B cell (primary cell): ENCODE measurements around the gene UAP1L1.
"Not testable (repeated sequence)": the region's sequence is repeated elsewhere in the genome, so short reads cannot be mapped to it uniquely, and the experiment has no call there.

ENCODE experiments used
- CTCF ChIP-seq: fragments of 200-600 bp; IDR thresholded peaks from one replicate; pipeline ENCODE4 v1.8.0; 2022; ENCODE audit warnings: antibody characterized with exemption, mild to moderate bottlenecking
- EZH2 ChIP-seq: IDR thresholded peaks from 2 replicates; pipeline ENCODE4 v1.6.1; 2012; ENCODE audit warnings: borderline replicate concordance, low read depth, mild to moderate bottlenecking, moderate library complexity, low read length; ENCODE audit not compliant: insufficient read depth, poor library complexity, severe bottlenecking

GRCh38 chr9:137118092-137118603, 40.8 kb downstream of the UAP1L1 start:
- TF ChIP-seq CTCF, EZH2: not testable (repeated sequence)
